Esophagus mucosa (tissue), 1 donor: Measurements from ENCODE around the gene IGFL1. TPM values are rescaled to one million over a fixed set of nuclear protein-coding genes. Genes with fewer than 3 reads are reported as not detected.
A peak's percentile ranks its signal among the peaks of the same experiment; 100 is the strongest.
"Not testable (repeated sequence)": the region's sequence is repeated elsewhere in the genome, so short reads cannot be mapped to it uniquely, and the experiment has no call there.

ENCODE experiments used
- ATAC-seq: fragments of 200-7000 bp; cut with Tn5 transposase; one replicate; pipeline ENCODE4 v1.9.1; 2020
- total RNA-seq: library from RNA; stranded (reverse); gene quantifications from one replicate; pipeline ENCODE4 v1.2.4, GENCODE V29; 2023
- donor health status: DM: yes; HTN: yes; CAD: no.

The IGFL1 gene
- total RNA-seq, 1 donor from 2014 or later = 20.2 TPM

DNA sequence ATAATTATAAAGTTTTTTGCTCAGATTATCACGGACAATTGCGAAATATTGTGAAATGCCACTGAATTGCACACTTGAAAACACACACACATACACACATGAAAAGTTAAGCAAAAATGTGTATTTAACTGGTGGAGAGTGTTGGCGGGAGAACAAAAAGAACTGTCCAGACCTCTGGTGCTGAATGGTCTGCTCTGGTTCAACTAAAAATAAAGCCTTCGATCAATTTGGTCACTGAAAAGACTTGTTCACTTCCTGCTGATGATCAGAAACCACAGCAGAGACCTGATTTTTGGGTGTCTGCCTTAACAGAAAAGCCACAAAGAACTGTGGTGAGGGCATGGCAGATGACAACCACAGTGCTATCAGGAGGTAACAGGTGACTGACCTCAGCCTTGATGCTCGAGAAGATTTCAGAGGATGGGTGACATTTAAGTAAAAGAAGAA is 4.0 kb upstream of the IGFL1 start:
- ATAC-seq = no peak

DNA sequence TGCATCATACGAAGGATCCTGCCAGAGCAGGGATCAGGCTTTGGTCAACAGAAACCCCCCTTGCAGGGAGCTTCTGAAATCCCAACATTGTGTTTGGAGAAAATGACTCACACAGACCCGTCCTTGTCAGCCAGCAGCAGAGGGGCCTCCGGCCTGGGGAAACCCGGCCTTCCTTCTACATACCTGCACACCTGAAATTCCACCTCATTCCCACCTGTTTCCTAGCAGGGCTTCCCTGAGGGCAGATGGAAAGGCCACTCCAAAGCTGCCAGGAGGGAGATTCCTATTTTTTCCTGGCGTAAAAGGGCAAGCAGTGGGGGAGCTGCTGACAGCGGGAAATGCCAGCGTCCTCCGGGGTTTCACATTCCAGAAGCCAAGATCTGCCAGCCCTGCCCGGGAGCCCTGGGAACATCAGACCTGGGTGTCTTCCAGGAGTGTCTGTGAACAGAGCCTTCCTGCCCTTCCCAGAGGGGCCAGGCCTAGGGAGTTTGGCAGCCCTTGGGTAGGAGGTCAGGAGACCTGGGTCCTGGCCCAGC is 3.0 kb upstream of the IGFL1 start:
- no peak for ATAC-seq

DNA sequence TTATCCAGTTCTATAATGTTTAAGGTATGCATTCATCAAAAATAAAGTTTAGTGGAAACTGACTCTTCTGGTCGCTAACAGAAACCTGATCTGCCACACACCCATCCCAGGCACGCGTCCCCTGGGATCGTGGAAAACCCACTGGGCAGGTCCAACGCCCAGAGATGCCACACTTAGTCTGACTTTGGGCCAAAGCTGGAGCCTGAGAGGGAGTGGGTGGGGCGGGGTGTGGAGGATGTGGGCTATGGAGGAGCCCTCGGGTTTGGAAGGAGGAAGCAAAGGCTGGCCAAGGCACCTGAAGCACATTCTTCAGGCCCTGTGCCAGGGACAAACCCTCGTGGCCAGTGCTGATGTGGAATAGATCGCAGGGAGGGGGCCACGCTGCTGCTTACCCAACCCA is 2.5 kb downstream of the IGFL1 start:
- ATAC-seq = peak; percentile 88

DNA sequence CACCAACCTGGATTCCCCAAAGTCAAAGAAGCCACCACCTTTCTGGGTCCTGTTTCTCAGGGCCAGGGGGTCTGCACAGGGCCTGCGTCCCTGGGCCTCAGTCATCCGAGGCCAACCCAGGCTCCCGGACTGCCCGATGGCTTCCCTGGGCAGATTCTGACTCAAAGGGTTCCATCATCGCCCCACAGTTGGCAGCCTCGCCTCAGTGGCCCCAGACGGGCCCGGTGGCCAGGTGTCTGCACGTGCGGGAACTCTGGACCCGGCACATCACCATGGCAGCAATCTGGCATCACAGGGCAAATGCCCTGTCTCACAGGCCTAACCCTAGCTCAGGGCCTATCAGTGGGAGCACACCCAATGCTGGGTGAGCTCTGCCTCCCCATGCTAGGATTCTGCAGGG is 2.9 kb downstream of the IGFL1 start:
- ATAC-seq = peak; percentile 22

DNA sequence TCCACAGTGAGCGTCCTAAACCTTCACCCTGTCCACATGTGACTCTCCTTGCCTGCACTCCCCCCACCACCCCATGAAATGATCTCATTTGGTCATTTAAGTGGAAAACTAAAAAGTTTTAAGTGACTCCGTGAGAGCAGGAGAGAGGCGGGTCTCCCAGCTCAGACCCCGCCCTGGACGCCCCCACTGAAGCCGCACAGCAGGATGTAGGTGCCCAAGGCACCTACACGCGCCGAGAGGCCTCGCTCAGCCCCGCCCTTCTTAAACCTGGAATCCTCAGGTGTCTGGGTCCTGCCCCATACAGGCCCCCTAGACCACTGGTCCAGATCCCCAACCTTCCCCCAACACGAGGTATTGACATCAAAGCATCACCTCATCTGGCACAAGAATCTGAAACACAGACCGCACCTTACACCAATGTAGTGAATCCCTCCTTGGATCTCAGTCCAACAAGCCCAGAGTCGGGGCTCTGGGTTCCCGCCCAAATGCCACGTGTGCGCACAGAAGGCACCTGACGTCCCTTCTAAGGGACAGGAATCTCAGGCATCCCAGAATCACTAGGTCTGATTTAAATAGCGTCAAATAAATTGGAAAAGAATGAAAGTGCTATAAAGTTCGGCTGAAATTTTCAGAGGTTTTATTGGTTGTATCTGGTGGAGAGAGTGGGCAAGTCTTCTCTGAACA is 3.5 kb downstream of the IGFL1 start:
- ATAC-seq = no peak

DNA sequence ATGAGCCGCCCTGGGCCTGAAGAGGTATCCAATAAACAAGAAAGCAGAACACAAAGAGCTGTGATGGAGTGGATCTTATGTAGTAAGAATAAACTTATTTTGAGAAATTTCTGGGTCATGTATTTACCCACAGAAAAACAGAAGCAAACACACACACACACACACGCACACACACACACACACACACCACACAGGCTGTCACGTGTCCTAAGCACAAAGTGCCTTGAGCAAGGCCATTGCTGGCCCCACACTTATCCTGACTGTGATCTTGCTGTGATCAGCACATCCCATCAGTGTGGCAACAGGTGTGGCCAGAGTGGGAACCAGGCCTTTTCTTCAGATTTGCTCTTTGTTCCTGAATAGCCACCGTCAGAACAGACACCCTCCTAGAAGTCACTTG is 4.3 kb downstream of the IGFL1 start:
- ATAC-seq = not testable (repeated sequence)

GRCh38 chr19:46238141-46238540 is 8.6 kb downstream of the IGFL1 start:
- not testable (repeated sequence) for ATAC-seq

DNA sequence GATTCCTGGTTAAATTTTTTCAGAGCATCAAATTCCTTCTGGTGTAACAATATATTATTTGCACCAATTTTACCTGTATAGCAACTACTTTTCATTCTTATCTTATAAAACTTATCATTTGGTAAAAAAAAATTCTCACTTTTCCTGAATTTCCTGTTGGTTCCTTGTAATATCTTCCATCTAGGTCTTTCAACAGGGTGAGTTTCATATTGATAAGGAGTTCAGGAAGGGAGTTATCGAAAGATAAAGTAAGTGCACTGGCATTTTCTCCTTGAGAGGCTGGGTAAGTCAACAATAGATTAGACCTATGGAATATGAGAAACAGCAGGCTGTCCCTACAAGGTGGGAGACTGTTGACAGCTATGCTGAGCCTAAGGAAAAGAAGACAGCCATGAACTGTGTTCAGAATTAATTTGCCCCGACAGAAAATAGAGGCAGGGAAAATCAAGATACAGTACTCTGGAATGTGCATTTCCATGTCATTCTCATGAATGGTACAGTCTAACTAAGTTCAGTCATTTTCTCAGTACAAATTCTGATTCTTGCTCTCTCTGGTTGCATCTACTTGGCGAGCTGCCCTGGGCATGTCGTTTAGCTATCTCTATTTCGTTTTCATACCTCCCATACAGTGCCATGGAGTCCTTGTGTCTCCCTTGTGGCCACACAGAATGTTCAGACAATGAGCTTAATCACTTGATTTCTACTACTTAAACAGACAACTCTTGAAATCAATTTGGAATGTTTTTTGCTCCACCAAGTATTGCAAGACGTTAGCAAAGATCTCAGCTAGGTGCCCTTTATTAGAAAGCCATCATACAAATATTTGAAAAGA is 9.9 kb downstream of the IGFL1 start:
- no peak for ATAC-seq

GRCh38 chr19:46240693-46241092 is 11.2 kb downstream of the IGFL1 start:
- ATAC-seq = no peak

DNA sequence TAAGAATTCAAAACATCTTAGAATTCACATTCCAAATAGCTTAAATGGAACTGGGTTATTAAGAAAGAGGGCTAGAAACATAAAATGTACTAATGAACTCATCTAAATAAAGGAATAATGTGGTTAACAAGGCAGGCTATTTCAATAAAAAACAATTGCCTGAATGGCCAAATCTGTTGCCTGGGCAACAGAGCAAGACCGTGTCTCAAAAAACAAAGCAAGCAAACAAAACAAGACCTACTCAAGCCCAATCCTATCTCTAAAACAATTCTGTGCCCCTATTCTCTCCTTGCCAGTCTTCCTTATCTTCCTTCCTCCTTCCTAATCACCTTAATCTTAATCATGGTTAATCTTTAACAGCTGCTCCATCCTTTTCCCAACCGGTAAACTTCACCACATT is 12.1 kb downstream of the IGFL1 start:
- no peak for ATAC-seq

DNA sequence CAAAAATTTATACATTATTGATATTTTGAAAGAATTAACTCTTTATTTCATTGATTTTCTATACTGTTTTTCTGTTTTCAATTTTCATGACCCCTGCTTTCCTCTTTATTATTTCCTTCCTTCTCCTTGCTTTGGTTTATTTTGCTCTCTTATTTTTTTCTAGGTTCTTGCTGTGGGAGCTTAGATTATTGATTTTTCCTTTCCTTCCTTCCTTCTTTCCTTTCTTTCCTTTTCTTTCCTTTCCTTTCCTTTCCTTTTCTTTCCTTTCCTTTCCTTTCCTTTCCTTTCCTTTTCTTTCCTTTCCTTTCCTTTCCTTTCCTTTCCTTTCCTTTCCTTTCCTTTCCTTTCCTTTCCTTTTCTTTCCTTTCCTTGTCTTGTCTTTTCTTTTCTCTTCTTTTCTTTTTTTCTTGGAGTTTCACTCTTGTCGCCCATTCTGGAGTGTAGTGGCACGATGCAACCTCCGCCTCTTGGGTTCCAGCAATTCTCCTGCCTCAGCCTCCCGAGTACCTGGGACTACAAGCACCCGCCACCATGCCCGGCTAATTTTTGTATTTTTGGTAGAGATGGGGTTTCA is 13.6 kb downstream of the IGFL1 start:
- ATAC-seq = not testable (repeated sequence)

DNA sequence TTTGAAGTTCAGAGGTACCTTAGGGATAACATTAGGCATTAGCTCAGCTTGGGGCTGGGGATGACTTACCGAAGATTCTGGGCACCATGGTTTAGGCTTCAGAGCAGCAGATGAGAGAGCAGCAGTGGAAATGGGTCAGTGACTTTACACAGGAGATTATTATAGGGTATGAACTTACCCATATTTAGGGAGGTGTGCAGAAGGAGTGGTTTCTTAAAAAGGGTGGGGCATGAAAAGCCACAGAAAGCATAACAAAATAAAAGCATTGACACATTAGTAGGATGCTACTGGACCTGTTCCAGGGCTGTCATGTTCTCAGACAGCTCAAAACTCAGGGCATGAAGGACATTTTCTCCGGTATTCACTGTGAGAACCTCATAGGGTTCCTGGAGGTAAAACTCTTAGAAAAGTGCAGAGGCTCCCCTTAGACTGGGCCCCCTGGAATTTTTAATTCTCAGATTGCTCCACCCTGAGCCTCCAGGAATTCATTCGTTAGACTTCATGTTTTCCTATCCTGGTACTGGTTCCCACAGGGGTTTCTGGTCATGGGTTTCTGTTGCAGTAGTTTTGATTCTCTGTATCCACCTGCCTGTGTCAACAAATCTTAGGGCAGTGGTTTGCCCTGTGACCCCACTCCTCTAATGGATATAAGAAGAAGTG is 20.7 kb downstream of the IGFL1 start:
- peak; percentile 72 for ATAC-seq

DNA sequence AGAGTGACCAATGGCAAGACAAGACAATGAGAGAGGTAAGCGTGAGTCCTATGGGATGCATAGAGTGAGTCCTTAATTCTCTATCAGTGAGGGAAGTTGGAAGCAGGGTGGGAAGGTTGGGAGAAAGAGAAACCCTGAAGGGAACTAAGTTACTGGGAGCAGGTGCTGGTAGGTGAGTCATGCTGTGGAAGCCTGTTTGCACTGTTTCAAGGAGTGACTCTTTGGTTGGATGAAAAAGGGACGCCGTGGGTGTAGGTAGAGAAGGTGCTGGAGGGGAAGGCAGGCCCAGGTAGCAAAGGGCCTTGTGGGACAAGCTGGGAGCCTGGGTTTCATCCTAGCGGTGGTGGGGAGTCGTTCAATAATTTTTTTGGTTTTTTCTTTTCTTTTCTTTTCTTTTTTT is 21.9 kb downstream of the IGFL1 start:
- ATAC-seq = peak; percentile 82

- peak; percentile 57 for ATAC-seq
Observed at GRCh38 chr19:46254776-46255175, 25.2 kb downstream of the IGFL1 start.

DNA sequence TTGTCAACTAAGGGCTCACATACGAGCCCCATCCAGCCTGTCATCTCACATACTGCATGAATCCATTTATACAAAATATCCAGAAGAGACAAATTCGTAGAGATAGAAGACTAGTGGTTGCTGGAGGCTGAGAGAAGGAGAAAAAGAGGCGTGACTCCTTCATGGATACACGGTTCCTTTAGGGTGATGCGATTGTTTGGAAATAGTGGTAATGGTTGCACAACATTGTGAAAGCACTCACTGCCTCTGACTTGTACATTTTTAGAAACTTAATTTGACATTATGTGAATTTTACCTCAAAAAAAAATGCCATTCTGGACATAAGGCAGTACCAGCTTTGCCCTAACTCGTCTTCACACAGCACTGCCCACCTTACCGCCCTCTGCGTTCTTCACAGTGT is 27.3 kb downstream of the IGFL1 start:
- no peak for ATAC-seq

- peak; percentile 32 for ATAC-seq
Observed at GRCh38 chr19:46261501-46261900, 32.0 kb downstream of the IGFL1 start.

GRCh38 chr19:46262684-46263296 is 33.2 kb downstream of the IGFL1 start:
- ATAC-seq = peak; percentile 18

- not testable (repeated sequence) for ATAC-seq
Observed at GRCh38 chr19:46264801-46265200, 35.3 kb downstream of the IGFL1 start.

DNA sequence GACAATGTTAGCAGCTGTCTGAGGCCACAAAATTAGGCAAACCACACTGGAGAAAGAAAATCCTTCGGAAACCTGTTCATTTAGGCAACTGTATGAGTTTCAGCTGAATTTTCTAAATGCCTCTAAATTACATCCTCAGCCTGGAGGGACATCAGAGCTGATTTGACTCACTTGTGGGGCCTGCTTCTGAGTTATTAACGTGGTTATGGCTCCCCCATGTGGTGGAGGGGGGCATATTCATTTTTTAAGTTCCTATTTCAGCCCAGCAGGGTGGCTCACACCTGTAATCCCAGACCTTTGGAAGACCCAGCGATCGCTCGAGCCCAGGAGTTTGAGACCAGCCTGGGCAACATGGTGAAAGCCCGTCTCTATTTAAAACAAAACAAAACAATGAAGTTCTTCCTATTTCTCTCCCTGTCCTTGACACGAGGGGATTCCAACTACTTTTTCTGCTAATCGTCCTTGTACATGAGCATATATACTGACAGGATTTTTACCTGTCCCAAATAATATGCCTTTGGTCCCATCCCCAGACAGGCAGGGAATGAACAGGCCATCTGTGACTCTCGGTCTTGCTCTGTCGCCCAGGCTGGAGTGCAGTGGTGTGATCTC is 35.8 kb downstream of the IGFL1 start:
- ATAC-seq = peak; percentile 81

- no peak for ATAC-seq
Observed at GRCh38 chr19:46269101-46269500, 39.6 kb downstream of the IGFL1 start.

- ATAC-seq = no peak
Observed at GRCh38 chr19:46270521-46271256, 41.1 kb downstream of the IGFL1 start.
